HepG2 (cell line): Measurements from ENCODE around the gene C1orf159. TPM values are rescaled to one million over a fixed set of nuclear protein-coding genes. Genes with fewer than 3 reads are reported as not detected.
A peak's percentile ranks its signal among the peaks of the same experiment; 100 is the strongest.

Experiments
- ATAC-seq: fragments of 200-7000 bp; cut with Tn5 transposase; 3 replicates; pipeline ENCODE4 v1.9.1; 2020; ENCODE audit warnings: mild to moderate bottlenecking, moderate library complexity
- BruUV-seq: library from RNA; stranded (reverse); fragments of 400-500 nt; replicated peaks from 2 replicates; lab custom pipeline; 2021; lab: Mats Ljungman, UMichigan
- CTCF ChIA-PET: fragments of 300-600 bp; formaldehyde crosslinking; extraction: SDS; loops from one replicate; lab custom pipeline; 2021; ENCODE audit warnings: low total read pairs, inconsistent platforms, low intra/inter-chr PET ratio; lab: Yijun Ruan, JAX
- POLR2A ChIA-PET: fragments of 350-600 bp; sonication (Branson Sonifier 250); formaldehyde crosslinking; loops from one replicate; lab custom pipeline; 2020; ENCODE audit warnings: antibody characterized with exemption, inconsistent platforms; lab: Yijun Ruan, JAX
- DNase-seq: peaks from one replicate; pipeline ENCODE4 v3.0.0-alpha.2; 2015; ENCODE audit warnings: low spot score
- FAIRE-seq: peaks from 3 replicates; lab custom pipeline; 2011; peaks lifted over from hg19 to GRCh38; lab: Jason Lieb, UNC
- H2AFZ ChIP-seq: one replicate; pipeline ENCODE4 v1.6.1; 2011; ENCODE audit warnings: low read length, inconsistent platforms
- H3K27ac ChIP-seq: fragments of 300-600 bp; 3 replicates; pipeline ENCODE4 v1.8.0; 2011; ENCODE audit warnings: mixed run types, mild to moderate bottlenecking, mixed read lengths, low read length, inconsistent platforms; ENCODE audit not compliant: insufficient read depth; ENCODE audit errors: extremely low read length
- H3K27me3 ChIP-seq, 2 experiments: fragments of 200-600 bp in 1 of 2; 2 replicates in 1 of 2; 3 replicates in 1 of 2; pipeline versions ENCODE4 v1.6.0 to v1.8.0; 2011; ENCODE audit warnings: low read length in 2 of 2, mild to moderate bottlenecking in 2 of 2, moderate library complexity in 2 of 2, inconsistent platforms in 1 of 2; ENCODE audit not compliant: insufficient read depth in 2 of 2, control insufficient read depth in 1 of 2
- H3K36me3 ChIP-seq, 2 experiments: fragments of 200-600 bp in 1 of 2; replicated peaks in 1 of 2; 2 replicates in 1 of 2; 3 replicates in 1 of 2; pipeline versions ENCODE4 v1.5.1 to v1.8.0; 2011; ENCODE audit warnings: low read length in 2 of 2, inconsistent platforms in 1 of 2; ENCODE audit not compliant: insufficient read depth in 2 of 2, control insufficient read depth in 1 of 2
- H3K4me1 ChIP-seq: 2 replicates; pipeline ENCODE4 v1.5.1; 2012; ENCODE audit warnings: low read length, inconsistent platforms; ENCODE audit not compliant: insufficient read depth
- H3K4me2 ChIP-seq: 2 replicates; pipeline ENCODE4 v1.6.0; 2011; ENCODE audit warnings: low read depth, low read length, inconsistent platforms
- H3K4me3 ChIP-seq, 3 experiments: fragments of 200-600 bp in 1 of 3; sonication (generic), shearing (Covaris generic) in 1 of 3; replicated peaks in 1 of 3; 2 replicates each; pipeline ENCODE4 v1.5.1; 2011 to 2016; ENCODE audit warnings: low read length in 3 of 3, inconsistent platforms in 2 of 3, low read depth in 2 of 3, mild to moderate bottlenecking in 2 of 3, control low read depth in 1 of 3, mixed read lengths in 1 of 3; ENCODE audit not compliant: insufficient read depth in 1 of 3
- H3K79me2 ChIP-seq: one replicate; pipeline ENCODE4 v1.6.1; 2011; ENCODE audit warnings: low read length, inconsistent platforms; ENCODE audit not compliant: insufficient read depth
- H3K9ac ChIP-seq: 2 replicates; pipeline ENCODE4 v1.6.0; 2011; ENCODE audit warnings: mild to moderate bottlenecking, low read depth, low read length, inconsistent platforms; ENCODE audit not compliant: insufficient read depth
- H3K9me3 ChIP-seq: 2 replicates; pipeline ENCODE4 v1.5.1; 2012; ENCODE audit warnings: mild to moderate bottlenecking, low read length
- H4K20me1 ChIP-seq: 2 replicates; pipeline ENCODE4 v1.6.0; 2011; ENCODE audit warnings: inconsistent platforms, mild to moderate bottlenecking, low read length, moderate library complexity; ENCODE audit not compliant: insufficient read depth
- CREM ChIP-seq, 2 experiments: sonication (generic) in 1 of 2; formaldehyde crosslinking in 1 of 2; IDR thresholded peaks; 2 replicates each; pipeline versions ENCODE4 v1.4.0 to v1.6.1; 2016 to 2020; ENCODE audit warnings: antibody characterized with exemption in 1 of 2, mild to moderate bottlenecking in 1 of 2, missing genetic modification reagents in 1 of 2
- DMAP1 ChIP-seq: IDR thresholded peaks from 2 replicates; pipeline ENCODE4 v1.6.1; 2016
- KAT2B ChIP-seq: fragments of 150-350 bp; IDR thresholded peaks from 2 replicates; pipeline ENCODE4 v1.6.1; 2014; ENCODE audit warnings: low read depth, low read length, borderline replicate concordance
- MAFK ChIP-seq, 2 experiments: IDR thresholded peaks in 1 of 2; conservative IDR thresholded peaks in 1 of 2; 2 replicates each; pipeline ENCODE4 v1.6.1; 2011; ENCODE audit warnings: improper control_type of control experiment in 2 of 2, low read length in 2 of 2
- MATR3 ChIP-seq: sonication (generic); formaldehyde crosslinking; IDR thresholded peaks from 2 replicates; pipeline ENCODE4 v1.4.0; 2020; ENCODE audit warnings: missing genetic modification reagents
- MED8 ChIP-seq: sonication (generic); formaldehyde crosslinking; IDR thresholded peaks from 2 replicates; pipeline ENCODE4 v1.8.1; 2023; ENCODE audit warnings: mild to moderate bottlenecking, missing genetic modification reagents; ENCODE audit not compliant: insufficient replicate concordance
- NR2F1 ChIP-seq, 2 experiments: fragments of 450-650 bp in 1 of 2; formaldehyde crosslinking in 1 of 2; IDR thresholded peaks; 2 replicates each; pipeline versions ENCODE4 v1.5.0 to v1.6.1; 2016 to 2020; ENCODE audit warnings: mild to moderate bottlenecking in 1 of 2, missing compliant biosample characterization in 1 of 2, missing genetic modification reagents in 1 of 2, moderate library complexity in 1 of 2
- PAX8 ChIP-seq: sonication (generic); formaldehyde crosslinking; IDR thresholded peaks from 2 replicates; pipeline ENCODE4 v1.8.0; 2022; ENCODE audit warnings: mild to moderate bottlenecking, missing genetic modification reagents, borderline replicate concordance
- PCBP1 ChIP-seq: fragments of 200-400 bp; formaldehyde crosslinking; IDR thresholded peaks from 2 replicates; pipeline ENCODE4 v1.6.1; 2017; ENCODE audit warnings: mild to moderate bottlenecking, low read depth, low read length, borderline replicate concordance
- PHF8 ChIP-seq: sonication (generic); formaldehyde crosslinking; IDR thresholded peaks from 2 replicates; pipeline ENCODE4 v1.5.0; 2020; ENCODE audit warnings: missing genetic modification reagents
- SAFB2 ChIP-seq: sonication (generic); formaldehyde crosslinking; IDR thresholded peaks from 2 replicates; pipeline ENCODE4 v1.5.1; 2020; ENCODE audit warnings: missing genetic modification reagents, low read depth, mild to moderate bottlenecking, borderline replicate concordance
- SMAD9 ChIP-seq: sonication (generic); formaldehyde crosslinking; IDR thresholded peaks from 2 replicates; pipeline ENCODE4 v1.5.1; 2020; ENCODE audit warnings: mild to moderate bottlenecking, missing genetic modification reagents
- XBP1 ChIP-seq: sonication (generic); formaldehyde crosslinking; IDR thresholded peaks from 2 replicates; pipeline ENCODE4 v1.5.0; 2020; ENCODE audit warnings: missing genetic modification reagents
- ZNF225 ChIP-seq: sonication (generic); formaldehyde crosslinking; IDR thresholded peaks from 2 replicates; pipeline ENCODE4 v1.4.0; 2020; ENCODE audit warnings: mild to moderate bottlenecking, missing genetic modification reagents
- ZNF296 ChIP-seq: sonication (generic); formaldehyde crosslinking; conservative IDR thresholded peaks from 2 replicates; pipeline ENCODE4 v1.5.0; 2020; ENCODE audit warnings: mild to moderate bottlenecking, missing genetic modification reagents
- ZNF329 ChIP-seq: sonication (generic); formaldehyde crosslinking; IDR thresholded peaks from 2 replicates; pipeline ENCODE4 v1.9.0; 2021; ENCODE audit warnings: low read depth, mild to moderate bottlenecking, missing genetic modification reagents
- ZNF367 ChIP-seq: sonication (generic); formaldehyde crosslinking; IDR thresholded peaks from 2 replicates; pipeline ENCODE4 v1.4.0; 2020; ENCODE audit warnings: missing genetic modification reagents, borderline replicate concordance
- ZNF724P ChIP-seq: sonication (generic); formaldehyde crosslinking; IDR thresholded peaks from 2 replicates; pipeline ENCODE4 v1.8.0; 2022; ENCODE audit warnings: missing genetic modification reagents, borderline replicate concordance
- ZNF746 ChIP-seq: sonication (generic); formaldehyde crosslinking; IDR thresholded peaks from 2 replicates; pipeline ENCODE4 v1.8.0; 2022; ENCODE audit warnings: mild to moderate bottlenecking, missing genetic modification reagents
- ZSCAN12 ChIP-seq: sonication (generic); formaldehyde crosslinking; IDR thresholded peaks from 2 replicates; pipeline ENCODE4 v1.9.0; 2021; ENCODE audit warnings: mild to moderate bottlenecking, missing genetic modification reagents
- WGBS: methylation state at CpG from one replicate; pipeline ENCODE4 v1.1.6; 2017; ENCODE audit warnings: low lambda C conversion rate; 5-methylcytosine and 5-hydroxymethylcytosine counted together
- in situ Hi-C: cut with HindIII; loops from 2 replicates; pipeline ENCODE4 v1.10.0; 2017; ENCODE audit warnings: low pct_unique_long_range_greater_than_20kb; ENCODE audit not compliant: extremely low pct_ligation_motif_present
- intact Hi-C: fragments of 100-400 bp; cut with micrococcal nuclease; formaldehyde crosslinking; loops from one replicate; pipeline ENCODE4 v1.10.0; 2022; ENCODE audit not compliant: unreplicated experiment
- polyA plus RNA-seq, 8 experiments: library from polyadenylated mRNA; depleted of rRNA in 3 of 8; stranded (reverse) in 7 of 8; unstranded in 1 of 8; fragments of >200 nt; fragmentation: Illumina TruSeq in 4 of 8; extraction: Trizol in 4 of 8; gene quantifications; 2 replicates each; pipeline versions ENCODE4 v1.2.1 to v1.2.3, GENCODE V29; 2011 to 2016; ENCODE audit warnings: low read depth in 4 of 8, missing spikeins in 1 of 8, mixed read lengths in 1 of 8; ENCODE audit not compliant: insufficient read depth in 1 of 8
- total RNA-seq, 5 experiments: library from RNA; depleted of rRNA; stranded (reverse); fragments of >200 nt; fragmentation: Illumina TruSeq; extraction: Trizol; gene quantifications; 2 replicates each; pipeline ENCODE4 v1.2.3, GENCODE V29; 2016; ENCODE audit warnings: low read depth in 1 of 5
- TF ChIP-seq, protein P1 (sequence below): sonication (generic); formaldehyde crosslinking; IDR thresholded peaks from 2 replicates; pipeline ENCODE4 v1.5.1; 2020; ENCODE audit warnings: missing genetic modification reagents, mild to moderate bottlenecking, borderline replicate concordance
- TF ChIP-seq, protein P2 (sequence below): sonication (generic); formaldehyde crosslinking; conservative IDR thresholded peaks from 2 replicates; pipeline ENCODE4 v1.4.0; 2020; ENCODE audit warnings: missing genetic modification reagents

C1orf159 gene
- total and polyA plus RNA-seq, 2 of the 13 experiments (the other 11 are each of a cell fraction or from before 2014, with no cell fraction given): 3.8 to 6.7 TPM

DNA sequence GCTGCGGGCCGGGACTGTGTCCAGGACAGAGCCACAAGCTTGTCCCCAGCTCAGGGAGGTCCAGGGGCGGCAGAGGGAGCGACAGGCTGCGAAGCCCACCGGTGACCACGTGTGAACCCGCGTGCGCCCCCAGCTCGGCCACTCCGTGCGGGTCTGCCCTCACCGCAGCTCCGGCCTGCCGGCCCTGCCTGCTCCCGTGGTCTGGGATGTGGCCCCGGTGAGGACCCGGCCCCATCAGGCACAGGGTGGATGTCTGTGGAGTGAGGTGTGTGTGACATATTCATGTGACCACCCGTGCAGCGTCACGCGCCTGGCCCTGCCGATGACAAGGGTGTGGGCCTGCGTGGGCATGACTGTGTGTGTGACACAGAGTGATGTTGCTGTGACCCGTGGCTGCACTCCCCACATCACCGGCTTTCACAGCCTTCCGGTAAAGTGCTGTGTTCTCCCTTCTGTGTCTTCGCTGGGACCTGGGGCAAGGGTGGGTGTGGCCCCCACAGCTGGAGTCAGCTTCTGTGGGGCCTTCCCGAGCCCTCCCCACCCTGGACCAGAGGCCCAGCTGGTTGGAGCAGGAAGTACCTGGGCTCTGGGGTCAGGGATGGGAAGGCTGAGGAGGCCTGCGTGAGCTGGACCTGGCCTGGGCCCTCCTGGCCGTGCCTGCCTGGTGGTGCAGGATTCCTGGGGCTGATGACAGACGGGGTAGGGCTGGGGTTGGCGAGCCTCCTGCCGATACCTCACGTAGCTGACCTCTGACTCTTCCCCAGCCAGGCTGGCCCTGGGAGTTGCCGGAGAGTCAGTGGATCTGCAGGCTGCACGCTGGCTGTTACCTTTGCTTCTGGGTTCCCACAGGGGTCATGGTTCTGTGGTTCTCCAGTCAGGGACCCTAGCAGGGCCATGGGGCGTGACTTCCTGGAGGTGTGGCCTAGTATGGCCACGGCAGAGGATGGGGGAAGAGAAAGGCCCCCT is 45.9 kb downstream of the C1orf159 start:
- Histone ChIP-seq H3K4me1 (peaks cover 44% of the 10 kb centered on the region), H3K79me2 (no peaks in the 10 kb centered on the region), H3K4me2 (peak overlapping the region; percentile 77), H3K27me3 (peaks cover 31 to 56% of the 10 kb centered on the region in 2 experiments), H3K4me3 (peak overlapping the region; percentile 15 to 89 (median 80)), H3K9me3 (no peaks in the 10 kb centered on the region), H3K9ac (peak overlapping the region; percentile 7; the same call in 1 of the 2 replicates), H2AFZ (no peak overlapping the region), H3K27ac (no peak overlapping the region), H4K20me1 (no peaks in the 10 kb centered on the region), H3K36me3 (no peaks in the 10 kb centered on the region)
- in situ Hi-C loops (no loop called here), intact Hi-C loops (no loop called here)
- ATAC-seq (peak; percentile 34), DNase-seq (peak; percentile 29), FAIRE-seq (no peak)
- 12% methylated on average over 10 of the region's 40 CpGs for WGBS
- ChIA-PET POLR2A (interaction anchor here (1.2 kb wide), 2 partner anchors 10 to 57 kb away, joined by 3 to 5 read pairs; partner anchors contain the start of gene ISG15), CTCF (no interaction called here)
- BruUV-seq: no TSS peak
- TF ChIP-seq MATR3 (CRISPR knock-in tag): no peak
- TF ChIP-seq ZSCAN12 (CRISPR knock-in tag): no peak
- no peak for TF ChIP-seq XBP1 (CRISPR knock-in tag)
- TF ChIP-seq KAT2B: no peak
- no peak for TF ChIP-seq ZNF724P (CRISPR knock-in tag)
- TF ChIP-seq SMAD9 (CRISPR knock-in tag): no peak
- TF ChIP-seq, protein P1, sequence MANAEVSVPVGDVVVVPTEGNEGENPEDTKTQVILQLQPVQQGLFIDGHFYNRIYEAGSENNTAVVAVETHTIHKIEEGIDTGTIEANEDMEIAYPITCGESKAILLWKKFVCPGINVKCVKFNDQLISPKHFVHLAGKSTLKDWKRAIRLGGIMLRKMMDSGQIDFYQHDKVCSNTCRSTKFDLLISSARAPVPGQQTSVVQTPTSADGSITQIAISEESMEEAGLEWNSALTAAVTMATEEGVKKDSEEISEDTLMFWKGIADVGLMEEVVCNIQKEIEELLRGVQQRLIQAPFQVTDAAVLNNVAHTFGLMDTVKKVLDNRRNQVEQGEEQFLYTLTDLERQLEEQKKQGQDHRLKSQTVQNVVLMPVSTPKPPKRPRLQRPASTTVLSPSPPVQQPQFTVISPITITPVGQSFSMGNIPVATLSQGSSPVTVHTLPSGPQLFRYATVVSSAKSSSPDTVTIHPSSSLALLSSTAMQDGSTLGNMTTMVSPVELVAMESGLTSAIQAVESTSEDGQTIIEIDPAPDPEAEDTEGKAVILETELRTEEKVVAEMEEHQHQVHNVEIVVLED (CRISPR knock-in tag): no peak
- TF ChIP-seq NR2F1 (CRISPR knock-in tag; IDR thresholded peaks at IDR 0.05): 0 out of 4 replicates have a peak, but pooled peaks of 1 of the 2 experiments have one; percentile 41
- TF ChIP-seq SAFB2 (CRISPR knock-in tag): no peak
- TF ChIP-seq MED8: no peak
- no peak for TF ChIP-seq ZNF746 (CRISPR knock-in tag)
- TF ChIP-seq DMAP1: no peak
- no peak for TF ChIP-seq ZNF329 (CRISPR knock-in tag)
- no peak for TF ChIP-seq ZNF296 (CRISPR knock-in tag)
- no peak for TF ChIP-seq MAFK (conservative IDR thresholded peaks at IDR 0.05 in 1 of 2, IDR thresholded peaks at IDR 0.05 in 1 of 2; ENCODE audit: low read length in 2 of 2)
- TF ChIP-seq PCBP1: no peak
- no peak for TF ChIP-seq PHF8 (CRISPR knock-in tag)
- no peak for TF ChIP-seq ZNF367 (CRISPR knock-in tag)
- no peak for TF ChIP-seq ZNF225 (CRISPR knock-in tag)
- TF ChIP-seq PAX8 (CRISPR knock-in tag): no peak
- no peak for TF ChIP-seq CREM (IDR thresholded peaks at IDR 0.05)
- no peak for TF ChIP-seq CREM (CRISPR knock-in tag; IDR thresholded peaks at IDR 0.05)
- TF ChIP-seq, protein P2, sequence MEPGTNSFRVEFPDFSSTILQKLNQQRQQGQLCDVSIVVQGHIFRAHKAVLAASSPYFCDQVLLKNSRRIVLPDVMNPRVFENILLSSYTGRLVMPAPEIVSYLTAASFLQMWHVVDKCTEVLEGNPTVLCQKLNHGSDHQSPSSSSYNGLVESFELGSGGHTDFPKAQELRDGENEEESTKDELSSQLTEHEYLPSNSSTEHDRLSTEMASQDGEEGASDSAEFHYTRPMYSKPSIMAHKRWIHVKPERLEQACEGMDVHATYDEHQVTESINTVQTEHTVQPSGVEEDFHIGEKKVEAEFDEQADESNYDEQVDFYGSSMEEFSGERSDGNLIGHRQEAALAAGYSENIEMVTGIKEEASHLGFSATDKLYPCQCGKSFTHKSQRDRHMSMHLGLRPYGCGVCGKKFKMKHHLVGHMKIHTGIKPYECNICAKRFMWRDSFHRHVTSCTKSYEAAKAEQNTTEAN (CRISPR knock-in tag): no peak
